SK-N-SH (cell line): ENCODE results near the gene RMI2. TPM values are rescaled to one million over a fixed set of nuclear protein-coding genes. Genes with fewer than 3 reads are reported as not detected.

ENCODE experiments used
- CTCF ChIA-PET: fragments of 300-600, 350-600 bp; formaldehyde crosslinking; extraction: SDS; loops from one replicate; lab custom pipeline; 2021; lab: Yijun Ruan, JAX
- POLR2A ChIA-PET: fragments of 350-600 bp; sonication (Branson Sonifier 250); formaldehyde crosslinking; extraction: SDS; loops from one replicate; lab custom pipeline; 2020; ENCODE audit warnings: antibody characterized with exemption, inconsistent platforms; lab: Yijun Ruan, JAX
- DNase-seq: peaks from one replicate; pipeline ENCODE4 v3.0.0; 2012
- H2AFZ ChIP-seq: fragments of 200-600 bp; sonication (generic); 2 replicates; pipeline ENCODE4 v1.8.1; 2016; ENCODE audit warnings: antibody characterized with exemption, mild to moderate bottlenecking, low read depth
- H3F3A ChIP-seq: fragments of 200-600 bp; sonication (generic); replicated peaks from 2 replicates; pipeline ENCODE3; 2016; ENCODE audit warnings: antibody characterized with exemption, mild to moderate bottlenecking; ENCODE audit not compliant: insufficient read depth
- H3K27ac ChIP-seq, 2 experiments: fragments of 200-500 bp in 1 of 2; fragments of 200-600 bp in 1 of 2; sonication (Bioruptor generic) in 1 of 2; sonication (generic), shearing (Covaris generic) in 1 of 2; 2 replicates each; pipeline versions ENCODE4 v1.5.1 to v1.6.1; 2014 to 2016; ENCODE audit warnings: low read depth in 2 of 2, inconsistent platforms in 1 of 2, low read length in 1 of 2, mild to moderate bottlenecking in 1 of 2, mixed read lengths in 1 of 2
- H3K27me3 ChIP-seq: fragments of 200-600 bp; sonication (generic), shearing (Covaris generic); 2 replicates; pipeline ENCODE4 v1.6.1; 2016; ENCODE audit warnings: mixed run types; ENCODE audit not compliant: insufficient read depth
- H3K36me3 ChIP-seq, 2 experiments: fragments of 200-500 bp in 1 of 2; fragments of 200-600 bp in 1 of 2; sonication (Bioruptor generic) in 1 of 2; sonication (generic) in 1 of 2; replicated peaks in 1 of 2; 2 replicates each; pipeline versions ENCODE3 to v1.5.1; 2014 to 2016; ENCODE audit warnings: low read length in 1 of 2, mild to moderate bottlenecking in 1 of 2; ENCODE audit not compliant: insufficient read depth in 2 of 2, control insufficient read depth in 1 of 2
- H3K4me1 ChIP-seq, 2 experiments: fragments of 200-500 bp in 1 of 2; fragments of 200-600 bp in 1 of 2; sonication (Bioruptor generic) in 1 of 2; sonication (generic), shearing (Covaris generic) in 1 of 2; 2 replicates each; pipeline versions ENCODE4 v1.5.1 to v1.6.1; 2014 to 2016; ENCODE audit warnings: low read depth in 1 of 2, low read length in 1 of 2, mixed run types in 1 of 2; ENCODE audit not compliant: insufficient read depth in 2 of 2, control insufficient read depth in 1 of 2
- H3K4me2 ChIP-seq: fragments of 200-600 bp; sonication (generic), shearing (Covaris generic); 2 replicates; pipeline ENCODE4 v1.6.1; 2017; ENCODE audit warnings: mixed run types
- H3K4me3 ChIP-seq, 2 experiments: fragments of 200-500 bp in 1 of 2; fragments of 200-600 bp in 1 of 2; sonication (Bioruptor generic) in 1 of 2; sonication (generic), shearing (Covaris generic) in 1 of 2; 2 replicates each; pipeline versions ENCODE4 v1.5.1 to v1.8.1; 2014 to 2016; ENCODE audit warnings: low read depth in 2 of 2, inconsistent platforms in 1 of 2, low read length in 1 of 2, mild to moderate bottlenecking in 1 of 2, mixed read lengths in 1 of 2, moderate library complexity in 1 of 2
- H3K79me2 ChIP-seq: fragments of 200-600 bp; sonication (generic); 2 replicates; pipeline ENCODE4 v1.8.1; 2017; ENCODE audit warnings: mild to moderate bottlenecking; ENCODE audit not compliant: insufficient read depth
- H3K9ac ChIP-seq: fragments of 200-600 bp; sonication (generic); 2 replicates; pipeline ENCODE4 v1.6.1; 2017; ENCODE audit warnings: mixed run types
- H3K9me2 ChIP-seq: fragments of 200-600 bp; sonication (generic); 2 replicates; pipeline ENCODE4 v1.6.1; 2017; ENCODE audit warnings: mixed run types
- H3K9me3 ChIP-seq: fragments of 200-600 bp; sonication (generic); 2 replicates; pipeline ENCODE4 v1.6.1; 2017; ENCODE audit warnings: mixed run types, mild to moderate bottlenecking, moderate library complexity
- H4K20me1 ChIP-seq: fragments of 200-600 bp; sonication (generic); 2 replicates; pipeline ENCODE4 v1.6.1; 2017; ENCODE audit warnings: mild to moderate bottlenecking, mixed run types; ENCODE audit not compliant: insufficient read depth
- EZH2phosphoT487 ChIP-seq: fragments of 200-600 bp; sonication (generic); IDR thresholded peaks from 2 replicates; pipeline ENCODE4 v1.6.1; 2017; ENCODE audit warnings: low read depth, mixed run types, mild to moderate bottlenecking, antibody characterized with exemption, moderate library complexity, borderline replicate concordance
- GABPA ChIP-seq: IDR thresholded peaks from 2 replicates; pipeline ENCODE4 v1.4.0; 2012; ENCODE audit warnings: low read depth, mild to moderate bottlenecking
- GATA2 ChIP-seq: sonication (generic); formaldehyde crosslinking; IDR thresholded peaks from 2 replicates; pipeline ENCODE4 v1.5.0; 2020; ENCODE audit warnings: mild to moderate bottlenecking, missing genetic modification reagents
- NRF1 ChIP-seq: IDR thresholded peaks from 2 replicates; pipeline ENCODE4 v1.6.1; 2012; ENCODE audit warnings: low read depth, mild to moderate bottlenecking, low read length
- RAD21 ChIP-seq: IDR thresholded peaks from 2 replicates; pipeline ENCODE4 v1.6.1; 2012; ENCODE audit warnings: mild to moderate bottlenecking, low read length
- RFX5 ChIP-seq: IDR thresholded peaks from 2 replicates; pipeline ENCODE4 v1.6.1; 2012; ENCODE audit warnings: mild to moderate bottlenecking, improper control_type of control experiment, low read length
- TAF1 ChIP-seq: IDR thresholded peaks from 2 replicates; pipeline ENCODE4 v1.6.1; 2012; ENCODE audit warnings: low read depth, mild to moderate bottlenecking, low read length, moderate library complexity, borderline replicate concordance
- TEAD4 ChIP-seq: IDR thresholded peaks from 2 replicates; pipeline ENCODE4 v1.4.0; 2012; ENCODE audit warnings: mild to moderate bottlenecking, borderline replicate concordance; ENCODE audit not compliant: insufficient read depth
- WGBS: methylation state at CpG from one replicate; pipeline ENCODE4 v1.1.6; 2017; ENCODE audit warnings: low lambda C conversion rate; 5-methylcytosine and 5-hydroxymethylcytosine counted together
- polyA plus RNA-seq, 3 experiments: library from polyadenylated mRNA; depleted of rRNA; stranded (reverse); fragments of >200 nt; gene quantifications; 2 replicates each; pipeline ENCODE4 v1.2.3, GENCODE V29; 2012
- TF ChIP-seq, protein P1 (sequence below): fragments of 200-600 bp; sonication (generic); IDR thresholded peaks from 2 replicates; pipeline ENCODE4 v1.6.1; 2017; ENCODE audit warnings: antibody characterized with exemption, mild to moderate bottlenecking, moderate library complexity

RMI2 gene
- polyA plus RNA-seq, 1 of the 3 experiments (the other 2 are of a cell fraction), result 8.5 TPM

DNA sequence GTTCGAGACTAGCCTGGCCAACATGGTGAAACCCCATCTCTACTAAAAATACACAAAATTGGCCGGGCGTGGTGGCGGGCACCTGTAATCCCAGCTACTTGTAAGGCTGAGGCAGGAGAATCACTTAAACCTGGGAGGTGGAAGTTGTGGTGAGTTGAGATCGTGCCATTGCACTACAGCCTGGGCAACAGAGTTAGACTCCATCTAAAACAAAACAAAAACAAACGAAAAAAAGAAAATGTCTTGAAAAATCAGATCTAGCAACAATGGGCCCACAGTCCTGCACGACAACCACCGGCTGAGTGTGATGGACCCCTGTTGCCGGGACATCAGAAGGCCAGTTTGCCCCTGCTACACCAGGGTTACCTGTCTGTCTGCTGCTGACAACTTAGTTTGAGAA, 3.9 kb upstream of the RMI2 start:
- POLR2A ChIA-PET, result no interaction called here
- TF ChIP-seq GATA2 (CRISPR knock-in tag), result no peak
- TF ChIP-seq EZH2phosphoT487, result no peak
- TF ChIP-seq GABPA, result no peak

DNA sequence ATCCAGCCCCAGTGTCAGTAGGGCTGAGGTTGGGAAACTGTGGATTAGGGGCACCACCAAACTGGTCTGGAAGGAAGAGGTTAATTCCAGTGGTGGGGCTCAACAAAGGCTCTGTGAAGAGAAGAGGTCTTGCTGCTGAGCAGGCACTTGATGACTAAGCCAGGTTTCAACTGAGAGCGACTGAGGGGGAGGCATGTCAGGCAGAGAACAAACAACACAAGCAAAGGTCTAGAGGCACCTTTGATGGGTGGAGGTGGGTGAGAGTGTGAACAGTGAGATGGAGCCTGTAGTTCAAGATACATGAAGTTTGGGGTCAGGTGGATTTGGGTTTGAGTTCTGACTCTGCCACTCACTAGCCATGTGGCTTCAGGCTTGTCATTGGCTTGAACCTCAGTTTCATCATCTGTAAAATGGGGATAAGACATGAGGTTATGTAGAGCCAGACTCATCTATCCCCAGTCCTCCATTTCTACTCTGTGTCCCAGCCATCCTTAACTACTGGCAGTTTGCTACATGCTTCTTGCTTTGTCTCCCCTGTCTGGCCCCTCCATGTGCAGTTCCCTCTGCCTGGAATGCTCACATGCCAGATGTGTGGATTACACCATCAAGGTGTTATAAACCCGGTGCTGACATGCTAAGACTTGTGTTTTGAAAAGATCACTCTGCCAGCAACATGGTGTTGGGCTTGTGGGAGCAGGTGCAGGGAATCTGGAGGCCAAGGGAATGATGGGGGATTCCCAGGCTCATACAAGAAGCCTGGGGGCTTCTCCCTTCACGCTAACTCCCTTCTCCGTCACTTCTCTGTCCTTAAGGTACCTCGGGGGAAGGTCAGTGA, 3.0 kb upstream of the RMI2 start:
- Histone ChIP-seq H4K20me1 (no peaks in the 10 kb centered on the region), H3K9me2 (no peaks in the 10 kb centered on the region), H3K9ac (no peak overlapping the region), H3K4me2 (no peak overlapping the region), H3K79me2 (peaks cover 18% of the 10 kb centered on the region), H3K4me3 (no peak overlapping the region), H3K9me3 (no peaks in the 10 kb centered on the region), H3K4me1 (peaks cover 0 to 10% of the 10 kb centered on the region in 2 experiments; a peak in 1 of 4 replicates), H2AFZ (no peak overlapping the region)
- POLR2A ChIA-PET, result no interaction called here
- TF ChIP-seq TAF1 (no peak), RFX5 (no peak), NRF1 (no peak), RAD21 (no peak), TEAD4 (no peak)
- TF ChIP-seq, protein P1, sequence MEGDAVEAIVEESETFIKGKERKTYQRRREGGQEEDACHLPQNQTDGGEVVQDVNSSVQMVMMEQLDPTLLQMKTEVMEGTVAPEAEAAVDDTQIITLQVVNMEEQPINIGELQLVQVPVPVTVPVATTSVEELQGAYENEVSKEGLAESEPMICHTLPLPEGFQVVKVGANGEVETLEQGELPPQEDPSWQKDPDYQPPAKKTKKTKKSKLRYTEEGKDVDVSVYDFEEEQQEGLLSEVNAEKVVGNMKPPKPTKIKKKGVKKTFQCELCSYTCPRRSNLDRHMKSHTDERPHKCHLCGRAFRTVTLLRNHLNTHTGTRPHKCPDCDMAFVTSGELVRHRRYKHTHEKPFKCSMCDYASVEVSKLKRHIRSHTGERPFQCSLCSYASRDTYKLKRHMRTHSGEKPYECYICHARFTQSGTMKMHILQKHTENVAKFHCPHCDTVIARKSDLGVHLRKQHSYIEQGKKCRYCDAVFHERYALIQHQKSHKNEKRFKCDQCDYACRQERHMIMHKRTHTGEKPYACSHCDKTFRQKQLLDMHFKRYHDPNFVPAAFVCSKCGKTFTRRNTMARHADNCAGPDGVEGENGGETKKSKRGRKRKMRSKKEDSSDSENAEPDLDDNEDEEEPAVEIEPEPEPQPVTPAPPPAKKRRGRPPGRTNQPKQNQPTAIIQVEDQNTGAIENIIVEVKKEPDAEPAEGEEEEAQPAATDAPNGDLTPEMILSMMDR, result no peak
- TF ChIP-seq, all 33 proteins: peak for 0
- Histone ChIP-seq H3K36me3 (no peaks in the 10 kb centered on the region), H3K27ac (no peak overlapping the region), H3F3A (no peaks in the 10 kb centered on the region), H3K27me3 (no peaks in the 10 kb centered on the region)
- CTCF ChIA-PET, result no interaction called here
- DNase-seq, result no peak
- 61% methylated on average over 5 of the region's 5 CpGs for WGBS

More for the DNA sequence above, 3.9 kb upstream of the RMI2 start:
- no peaks in the 10 kb centered on the region for H3K36me3 ChIP-seq
- CTCF ChIA-PET, result interaction anchor here (1.2 kb wide), 1 partner anchor 378 kb away, joined by 5 read pairs; no protein-coding TSS in a partner anchor
- H3K9me2 ChIP-seq, result no peaks in the 10 kb centered on the region
- no peak overlapping the region for H3K27ac ChIP-seq
- no peaks in the 10 kb centered on the region for H3F3A ChIP-seq
- WGBS, result 78% methylated on average over 9 of the region's 9 CpGs
- no peaks in the 10 kb centered on the region for H4K20me1 ChIP-seq
- no peak overlapping the region for H3K9ac ChIP-seq
- peaks cover 10% of the 10 kb centered on the region; the same call in 1 of the 2 replicates for H3K79me2 ChIP-seq
- DNase-seq, result no peak
- no peak overlapping the region for H3K4me2 ChIP-seq
- no peaks in the 10 kb centered on the region for H3K27me3 ChIP-seq
- H2AFZ ChIP-seq, result no peak overlapping the region
- H3K9me3 ChIP-seq, result no peaks in the 10 kb centered on the region
- no peak overlapping the region for H3K4me3 ChIP-seq
- H3K4me1 ChIP-seq, result peaks cover 0 to 8% of the 10 kb centered on the region in 2 experiments; a peak in 1 of 4 replicates
